Stimulated activated CD8-positive, alpha-beta memory T cell treated with anti-CD3 and anti-CD28 coated beads, Interleukin-15, amount 100 ng/mL, for 4 hours (primary cell): Measurements from ENCODE around the gene KIAA0825.
"Not testable (repeated sequence)": the region's sequence is repeated elsewhere in the genome, so short reads cannot be mapped to it uniquely, and the experiment has no call there.

Experiments used
- DNase-seq, 2 donors: peaks; one replicate each; pipeline ENCODE4 v3.0.0-alpha.2; 2020; ENCODE audit warnings: low read depth in 2 of 2

The KIAA0825 gene

DNA sequence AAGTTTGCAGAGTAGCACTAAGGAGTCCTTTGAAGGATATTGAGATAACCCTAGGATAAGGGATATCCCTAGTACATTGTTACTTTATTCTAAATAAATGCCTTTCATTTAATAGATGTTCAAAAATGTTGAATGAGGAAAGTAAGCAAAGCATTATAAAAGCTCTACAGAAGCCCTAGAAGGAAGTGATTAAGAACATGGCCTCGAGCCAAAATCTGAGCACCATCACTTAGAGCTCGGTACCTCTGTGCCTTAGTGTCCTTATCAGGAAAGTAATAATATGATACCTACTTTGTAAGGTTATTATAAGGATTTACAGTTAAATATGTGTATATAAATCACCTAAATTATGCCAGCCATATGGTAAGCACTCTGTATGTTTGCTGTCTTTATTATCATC lies 242.6 kb downstream of the KIAA0825 start:
- DNase-seq = no peak

GRCh38 chr5:94374336-94374735 lies 244.1 kb downstream of the KIAA0825 start:
- no peak for DNase-seq

GRCh38 chr5:94367900-94368299 lies 250.5 kb downstream of the KIAA0825 start:
- no peak for DNase-seq

GRCh38 chr5:94366811-94367210 lies 251.6 kb downstream of the KIAA0825 start:
- DNase-seq = no peak

- no peak for DNase-seq
Observed at GRCh38 chr5:94362857-94363256, 255.5 kb downstream of the KIAA0825 start.

- DNase-seq = no peak
Observed at GRCh38 chr5:94361832-94362796, 256.3 kb downstream of the KIAA0825 start.

GRCh38 chr5:94361161-94361560 lies 257.2 kb downstream of the KIAA0825 start:
- DNase-seq = no peak

- no peak for DNase-seq
Observed at GRCh38 chr5:94360382-94361130, 257.8 kb downstream of the KIAA0825 start.

GRCh38 chr5:94359880-94360279 lies 258.5 kb downstream of the KIAA0825 start:
- no peak for DNase-seq

- no peak for DNase-seq
Observed at GRCh38 chr5:94355811-94356210, 262.6 kb downstream of the KIAA0825 start.

GRCh38 chr5:94354837-94355485 lies 263.4 kb downstream of the KIAA0825 start:
- DNase-seq = not testable (repeated sequence)

DNA sequence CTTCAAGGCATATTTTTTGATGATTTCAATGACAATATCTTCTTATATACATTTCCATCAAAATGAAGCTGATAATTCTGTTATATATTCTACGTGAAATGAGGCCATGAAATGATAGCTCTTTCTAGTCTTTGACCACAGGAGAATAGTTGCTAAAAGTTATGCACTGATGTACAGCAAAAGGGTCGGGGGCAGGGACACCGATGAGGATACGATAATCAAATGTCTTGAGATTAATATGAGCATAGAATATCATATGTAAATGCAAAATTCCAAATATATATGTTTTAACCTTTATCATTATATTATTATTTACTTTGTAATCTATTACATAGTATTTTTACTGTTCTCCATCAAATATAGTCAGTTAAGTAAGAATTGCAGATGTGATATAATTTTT lies 264.8 kb downstream of the KIAA0825 start:
- no peak for DNase-seq

GRCh38 chr5:94347130-94347529 lies 271.3 kb downstream of the KIAA0825 start:
- no peak for DNase-seq

- DNase-seq = no peak
Observed at GRCh38 chr5:94345257-94345656, 273.1 kb downstream of the KIAA0825 start.

DNA sequence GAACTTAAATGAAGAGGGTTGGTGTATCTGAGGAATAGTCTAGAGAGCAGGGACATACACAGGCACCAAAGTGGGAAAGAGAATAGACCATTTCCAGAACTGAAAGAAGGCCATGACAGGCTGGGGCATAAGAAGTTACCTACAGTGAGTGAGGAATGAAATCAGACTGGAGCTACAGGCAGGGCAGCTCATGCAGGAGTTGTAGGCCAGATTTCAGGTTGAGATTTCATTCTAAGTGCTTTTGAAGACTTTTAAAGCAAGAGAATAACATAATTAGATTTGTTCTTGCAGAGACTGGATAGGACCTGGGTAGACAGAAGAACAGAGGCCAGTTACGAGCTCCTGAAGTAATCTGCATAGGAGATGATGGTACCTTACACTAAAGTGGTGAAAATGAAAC lies 280.8 kb downstream of the KIAA0825 start:
- DNase-seq = no peak

DNA sequence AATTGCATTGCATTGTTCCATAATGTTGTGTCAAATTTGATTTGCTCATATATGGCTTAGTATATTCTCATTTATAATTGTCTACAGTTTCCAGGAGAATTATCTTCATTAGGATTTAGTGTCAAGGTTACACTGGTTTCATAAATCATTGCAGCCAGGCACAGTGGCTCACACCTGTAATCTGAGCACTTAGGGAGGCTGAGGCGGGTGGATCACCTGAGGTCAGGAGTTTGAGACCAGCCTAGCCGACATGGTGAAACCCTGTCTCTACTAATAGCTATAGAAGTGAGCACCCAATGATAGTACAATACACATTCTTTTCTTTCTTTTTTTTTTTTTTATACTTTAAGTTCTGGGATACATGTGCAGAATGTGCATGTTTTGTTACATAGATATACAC lies 282.5 kb downstream of the KIAA0825 start:
- DNase-seq = no peak

- no peak for DNase-seq
Observed at GRCh38 chr5:94329115-94329514, 289.3 kb downstream of the KIAA0825 start.

DNA sequence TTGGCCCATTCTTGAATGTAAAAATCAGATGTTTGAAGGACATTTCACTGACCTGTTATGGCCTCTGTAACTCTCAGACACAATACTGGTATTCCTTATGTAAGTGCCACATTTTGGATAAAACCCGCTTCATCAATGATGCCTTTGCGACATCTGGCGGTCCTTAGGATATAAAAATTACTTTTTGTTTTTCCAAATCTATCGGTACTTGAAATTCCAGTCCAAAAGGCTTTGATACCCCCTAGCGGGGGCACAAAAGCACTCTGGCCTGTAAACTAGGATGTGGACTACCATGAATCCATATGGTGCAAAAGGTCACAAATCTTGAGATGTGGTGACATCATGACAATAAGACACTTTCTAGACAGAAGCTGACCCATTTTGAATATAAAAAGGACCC lies 291.8 kb downstream of the KIAA0825 start:
- DNase-seq = no peak

DNA sequence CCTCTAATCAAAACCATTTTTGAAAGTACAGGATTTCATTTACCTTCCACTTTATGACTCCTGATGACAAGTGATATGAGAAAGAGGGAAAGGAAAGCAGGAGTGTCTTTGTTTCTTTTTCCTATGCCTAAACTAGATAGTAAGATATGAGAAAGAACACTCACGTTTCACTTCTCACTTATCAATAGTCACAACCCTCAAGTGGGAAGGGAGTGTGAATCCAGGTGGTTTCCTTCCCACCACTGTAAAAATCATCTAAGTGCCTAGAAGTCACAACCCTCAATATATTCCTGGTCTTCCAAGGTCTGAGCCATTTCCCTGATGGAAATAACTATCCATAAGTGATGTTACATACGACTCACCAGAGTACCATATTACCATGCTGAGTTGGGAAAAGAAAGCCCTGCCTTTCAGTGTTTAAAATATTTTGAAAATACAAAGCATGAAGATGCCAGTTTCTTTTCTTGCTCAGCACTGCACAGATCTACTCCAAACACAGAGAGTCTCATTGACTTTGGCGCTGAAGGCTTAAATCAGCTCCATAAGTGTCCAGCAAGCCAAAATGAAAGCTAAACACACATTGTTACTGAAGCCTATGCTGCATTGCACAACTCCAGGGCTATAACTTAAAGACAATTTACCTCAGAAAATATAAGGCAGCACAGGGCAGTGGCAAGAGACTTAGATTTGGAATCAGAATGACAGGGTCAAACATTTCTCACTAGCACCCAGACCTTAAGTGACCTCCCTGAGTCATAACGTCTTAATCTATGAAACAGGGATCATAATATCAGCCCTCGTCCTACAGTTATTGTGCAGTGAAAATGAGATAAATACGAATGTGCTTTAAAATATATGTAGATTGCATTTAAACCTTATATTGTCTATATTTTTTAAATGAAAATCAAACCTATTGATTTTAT lies 301.2 kb downstream of the KIAA0825 start:
- no peak for DNase-seq

- no peak for DNase-seq
Observed at GRCh38 chr5:94314460-94315131, 303.8 kb downstream of the KIAA0825 start.

GRCh38 chr5:94313696-94314095 lies 304.7 kb downstream of the KIAA0825 start:
- DNase-seq = no peak
